Mesodermal cell (in vitro differentiated cells): Measurements from ENCODE around the gene SLC35F4.

Source experiments
- H3K27ac ChIP-seq: 2 replicates; pipeline ENCODE4 v1.7.0; 2013; ENCODE audit warnings: mild to moderate bottlenecking, low read depth, low read length, moderate library complexity; ENCODE audit not compliant: severe bottlenecking
- H3K36me3 ChIP-seq: 2 replicates; pipeline ENCODE4 v1.7.1; 2013; ENCODE audit warnings: mild to moderate bottlenecking, low read length, moderate library complexity; ENCODE audit not compliant: control insufficient read depth, insufficient read depth
- H3K4me1 ChIP-seq: one replicate; pipeline ENCODE4 v1.7.1; 2013; ENCODE audit warnings: mild to moderate bottlenecking, low read length; ENCODE audit not compliant: insufficient read depth, control insufficient read depth, poor library complexity, severe bottlenecking
- H3K4me3 ChIP-seq: 2 replicates; pipeline ENCODE4 v1.7.0; 2013; ENCODE audit warnings: low read length, control low read depth, mild to moderate bottlenecking; ENCODE audit not compliant: insufficient read depth, poor library complexity, severe bottlenecking; ENCODE audit errors: extremely low read depth
- H3K9me3 ChIP-seq: 2 replicates; pipeline ENCODE4 v1.7.1; 2013; ENCODE audit warnings: mild to moderate bottlenecking, low read length, moderate library complexity; ENCODE audit not compliant: control insufficient read depth
- WGBS, 2 experiments: methylation state at CpG; one replicate each; pipeline ENCODE4 v1.1.5; 2013; ENCODE audit warnings: missing lambda C conversion rate in 2 of 2; ENCODE audit not compliant: insufficient coverage in 2 of 2; 5-methylcytosine and 5-hydroxymethylcytosine counted together

Gene SLC35F4

DNA sequence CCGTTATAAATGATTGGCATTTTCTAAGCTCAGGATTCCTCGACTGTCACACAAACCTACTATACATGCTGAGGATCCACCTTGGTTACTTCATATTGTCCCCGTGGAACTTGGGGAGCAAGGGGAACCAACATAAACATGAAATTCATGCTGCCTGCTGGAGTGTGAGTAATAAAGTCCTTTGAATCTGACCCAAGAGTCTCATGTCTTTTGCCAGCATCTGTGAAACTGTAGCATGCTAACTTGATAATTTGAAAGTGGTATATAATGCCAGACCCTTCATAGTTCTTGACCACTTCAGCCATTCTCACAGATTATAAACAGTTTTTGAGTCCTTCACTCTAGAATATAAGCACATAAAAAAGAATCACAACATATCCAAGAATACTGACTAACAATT lies 17.1 kb downstream of the SLC35F4 start:
- no peaks in the 10 kb centered on the region for H3K9me3 ChIP-seq
- 100% methylated on average over 3 of the region's 3 CpGs; no CpG with 5 or more reads in 1 of the 2 experiments for WGBS, 2 experiments
- H3K4me3 ChIP-seq: no peak overlapping the region
- H3K27ac ChIP-seq: no peak overlapping the region
- H3K36me3 ChIP-seq: no peaks in the 10 kb centered on the region
- H3K4me1 ChIP-seq: no peaks in the 10 kb centered on the region

DNA sequence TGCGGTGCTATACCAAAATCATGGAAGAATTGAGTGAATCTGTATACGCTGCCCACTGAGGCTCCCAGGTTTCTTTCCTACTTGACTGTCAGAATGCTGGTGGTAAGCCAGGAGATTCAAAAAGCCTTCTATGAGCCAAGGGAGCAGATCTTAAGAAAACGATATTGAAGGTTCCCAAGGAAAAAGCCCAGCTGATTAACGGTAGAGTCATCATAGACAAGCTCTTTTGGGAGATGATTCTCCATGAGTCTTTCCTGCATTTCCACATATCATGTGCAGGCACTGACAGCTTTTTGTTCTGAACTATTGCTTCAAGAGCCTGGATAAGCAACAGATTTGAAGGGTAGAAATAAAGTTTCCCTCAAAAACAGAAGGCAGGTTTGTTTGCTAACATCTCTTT lies 17.5 kb downstream of the SLC35F4 start:
- Histone ChIP-seq H3K36me3 (no peaks in the 10 kb centered on the region), H3K9me3 (no peaks in the 10 kb centered on the region), H3K4me3 (no peak overlapping the region), H3K4me1 (no peaks in the 10 kb centered on the region), H3K27ac (no peak overlapping the region)
- WGBS, 2 experiments: 91 to 92% methylated on average over 4 of the region's 4 CpGs

DNA sequence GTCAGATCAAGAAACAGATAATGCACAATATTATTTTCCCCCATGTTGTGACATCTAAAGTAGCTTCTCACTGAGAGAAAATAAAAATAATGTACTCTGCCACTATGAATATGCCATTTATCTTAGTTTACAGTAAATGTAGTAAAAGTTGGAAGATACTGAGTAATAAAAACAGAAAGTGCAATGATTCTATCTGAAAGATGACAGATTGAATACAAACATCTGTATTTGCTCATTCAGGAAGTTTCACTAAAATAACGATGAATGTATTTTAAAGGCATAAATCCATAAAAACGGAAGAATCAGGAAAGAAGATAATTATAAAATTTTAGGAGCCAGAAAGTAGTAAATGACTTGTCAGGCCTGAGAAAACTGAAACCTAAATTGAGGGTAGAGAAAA lies 18.2 kb downstream of the SLC35F4 start:
- Histone ChIP-seq H3K27ac (no peak overlapping the region), H3K4me3 (no peak overlapping the region), H3K4me1 (no peaks in the 10 kb centered on the region), H3K9me3 (no peaks in the 10 kb centered on the region), H3K36me3 (no peaks in the 10 kb centered on the region)
- 90 to 100% methylated on average over 1 to 2 of the region's 2 CpGs for WGBS, 2 experiments

DNA sequence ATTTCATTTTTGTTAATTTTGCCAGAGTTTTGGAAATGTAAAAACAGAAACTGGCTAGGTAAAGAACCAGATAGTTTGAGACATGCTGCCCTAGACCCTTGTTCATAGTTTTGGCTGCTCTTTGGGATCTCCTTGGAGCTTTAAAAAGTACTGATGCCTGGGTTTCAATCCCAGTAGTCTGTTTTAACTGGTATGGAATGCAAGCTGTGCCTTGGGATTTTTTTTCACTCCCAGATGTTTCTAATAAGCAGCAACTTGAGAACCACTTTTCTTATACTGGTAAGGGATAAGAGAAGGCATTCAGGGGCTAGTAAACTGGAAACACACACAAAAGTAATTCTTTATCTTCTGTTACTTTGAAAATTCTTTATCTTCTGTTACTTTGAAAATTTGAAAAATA lies 18.8 kb downstream of the SLC35F4 start:
- no peaks in the 10 kb centered on the region for H3K9me3 ChIP-seq
- no peak overlapping the region for H3K27ac ChIP-seq
- no peak overlapping the region for H3K4me3 ChIP-seq
- no peaks in the 10 kb centered on the region for H3K36me3 ChIP-seq
- no peaks in the 10 kb centered on the region for H3K4me1 ChIP-seq

DNA sequence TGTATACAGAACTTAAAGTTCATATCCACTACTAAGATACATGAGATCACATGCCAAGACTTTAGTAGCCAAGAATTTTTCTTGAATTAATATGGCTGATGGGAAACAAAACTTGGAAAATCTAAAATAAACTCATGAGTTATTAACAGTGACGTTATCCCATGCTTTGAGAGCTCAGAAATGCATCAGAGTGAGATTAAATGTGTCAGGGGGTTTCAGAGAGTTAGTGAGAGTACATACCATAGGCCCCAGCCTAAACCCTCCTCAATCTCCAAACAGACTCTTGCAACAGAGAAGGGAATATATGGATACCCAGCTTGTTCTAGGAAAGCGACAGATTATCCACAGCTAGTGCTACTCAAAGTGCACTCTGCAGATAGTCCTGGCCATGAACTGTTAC lies 19.3 kb downstream of the SLC35F4 start:
- H3K4me3 ChIP-seq: no peak overlapping the region
- H3K9me3 ChIP-seq: no peaks in the 10 kb centered on the region
- no peaks in the 10 kb centered on the region for H3K4me1 ChIP-seq
- H3K36me3 ChIP-seq: no peaks in the 10 kb centered on the region
- no peak overlapping the region for H3K27ac ChIP-seq
- no CpG with 5 or more reads among the region's 2 CpGs for WGBS, 2 experiments

DNA sequence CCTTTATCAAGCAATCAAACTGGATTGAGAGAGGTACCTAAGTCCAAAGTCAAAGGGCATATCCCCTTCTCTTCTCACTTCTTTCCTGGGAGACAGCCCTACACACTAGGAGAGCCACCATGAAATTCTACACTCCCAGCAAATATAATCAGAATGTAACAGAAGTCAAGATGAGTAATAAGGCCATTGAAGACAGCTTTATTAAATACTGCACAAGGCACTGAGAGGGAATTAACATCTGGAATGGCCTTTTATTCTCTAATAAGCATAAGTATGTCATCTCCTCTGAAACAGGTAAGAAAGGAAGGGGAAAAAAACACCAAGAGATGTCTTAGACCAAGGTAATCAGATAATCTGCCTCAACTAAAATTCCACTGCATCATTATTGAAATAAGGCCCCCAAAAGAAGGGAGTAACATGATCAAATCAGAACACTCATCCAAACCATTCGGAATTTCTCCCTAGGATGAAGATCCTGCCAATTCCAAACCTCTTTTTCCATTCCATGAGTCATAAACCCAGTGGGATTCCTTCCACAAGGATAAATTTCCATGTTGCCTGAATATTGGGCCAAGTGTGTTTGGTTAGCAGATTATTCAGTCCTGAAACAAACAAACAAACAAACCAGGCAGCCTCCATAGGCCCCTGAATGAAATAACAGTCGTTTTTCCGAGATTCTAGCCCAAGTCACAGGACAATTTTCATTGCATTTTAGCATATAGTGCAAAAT lies 19.9 kb downstream of the SLC35F4 start:
- no peaks in the 10 kb centered on the region for H3K36me3 ChIP-seq
- H3K4me3 ChIP-seq: no peak overlapping the region
- 60% methylated on average over 1 of the region's 3 CpGs; no CpG with 5 or more reads in 1 of the 2 experiments for WGBS, 2 experiments
- H3K4me1 ChIP-seq: no peaks in the 10 kb centered on the region
- no peaks in the 10 kb centered on the region for H3K9me3 ChIP-seq
- no peak overlapping the region for H3K27ac ChIP-seq

DNA sequence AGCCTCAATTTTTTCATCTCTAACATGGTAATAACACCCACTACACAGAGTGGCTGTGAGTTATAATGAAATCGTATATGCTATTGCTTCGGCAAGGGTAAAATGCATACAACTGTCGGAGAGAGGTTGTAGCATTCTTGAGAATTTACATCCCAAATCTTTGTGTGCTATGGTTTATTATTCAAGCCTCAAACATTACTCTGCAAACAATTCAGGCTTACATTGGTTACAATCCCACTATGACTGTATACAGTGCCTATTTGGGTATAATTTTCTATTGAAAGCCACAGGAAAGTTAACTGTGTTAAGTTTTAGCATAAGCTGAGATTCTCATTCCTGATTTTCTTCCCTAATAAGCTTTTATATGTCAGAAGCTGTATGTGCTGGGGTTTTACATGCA lies 20.6 kb downstream of the SLC35F4 start:
- Histone ChIP-seq H3K4me3 (no peak overlapping the region), H3K4me1 (no peaks in the 10 kb centered on the region), H3K36me3 (no peaks in the 10 kb centered on the region), H3K9me3 (no peaks in the 10 kb centered on the region), H3K27ac (no peak overlapping the region)
- WGBS, 2 experiments: 100% methylated on average over 2 of the region's 3 CpGs; no CpG with 5 or more reads in 1 of the 2 experiments

DNA sequence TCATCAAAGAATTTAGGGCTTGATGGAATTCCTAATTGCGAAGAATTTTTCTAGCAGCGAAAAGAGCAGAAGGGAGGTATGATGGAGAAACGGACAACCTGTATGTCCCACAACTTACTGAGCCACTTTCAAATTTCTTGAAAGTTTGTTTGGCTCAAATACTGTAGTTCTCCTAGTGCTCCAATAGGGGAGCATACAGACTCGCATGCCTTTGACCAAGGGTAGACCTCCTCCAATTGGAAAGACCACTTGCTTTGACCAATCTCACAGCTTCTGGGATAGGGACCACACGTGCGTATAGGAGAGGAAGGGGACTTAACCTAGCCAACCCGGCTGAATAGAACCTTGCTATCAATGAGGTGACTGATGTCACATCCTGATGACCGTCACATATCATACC lies 28.6 kb downstream of the SLC35F4 start:
- 90 to 100% methylated on average over 2 to 4 of the region's 8 CpGs for WGBS, 2 experiments
- H3K27ac ChIP-seq: no peak overlapping the region

DNA sequence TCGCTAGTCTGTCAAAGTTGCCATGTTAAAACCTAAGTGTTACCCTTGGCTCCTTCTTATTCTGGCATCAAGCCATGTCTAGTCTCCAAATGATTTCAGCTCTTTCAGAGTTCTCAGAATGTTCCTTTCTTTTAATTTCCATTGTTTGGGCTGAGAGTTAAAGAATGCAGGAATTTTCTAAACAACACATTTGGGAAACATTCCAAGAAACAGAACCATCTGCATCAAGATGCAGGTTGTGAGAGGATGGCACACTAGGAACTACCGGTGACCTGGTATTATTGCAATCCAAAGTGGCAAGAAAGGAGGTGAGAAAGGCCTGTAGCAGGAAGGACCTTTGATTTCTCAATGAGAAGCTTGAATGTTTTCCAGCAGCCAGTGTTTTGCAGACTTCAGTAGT lies 30.1 kb downstream of the SLC35F4 start:
- H3K27ac ChIP-seq: no peak overlapping the region
- no peaks in the 10 kb centered on the region for H3K9me3 ChIP-seq
- WGBS, 2 experiments: 92 to 95% methylated on average over 2 of the region's 2 CpGs
- no peaks in the 10 kb centered on the region for H3K36me3 ChIP-seq
- no peaks in the 10 kb centered on the region for H3K4me1 ChIP-seq
- H3K4me3 ChIP-seq: no peak overlapping the region

More for the DNA sequence above, 28.6 kb downstream of the SLC35F4 start:
- Histone ChIP-seq H3K4me1 (no peaks in the 10 kb centered on the region), H3K4me3 (no peak overlapping the region), H3K9me3 (no peaks in the 10 kb centered on the region), H3K36me3 (no peaks in the 10 kb centered on the region)

DNA sequence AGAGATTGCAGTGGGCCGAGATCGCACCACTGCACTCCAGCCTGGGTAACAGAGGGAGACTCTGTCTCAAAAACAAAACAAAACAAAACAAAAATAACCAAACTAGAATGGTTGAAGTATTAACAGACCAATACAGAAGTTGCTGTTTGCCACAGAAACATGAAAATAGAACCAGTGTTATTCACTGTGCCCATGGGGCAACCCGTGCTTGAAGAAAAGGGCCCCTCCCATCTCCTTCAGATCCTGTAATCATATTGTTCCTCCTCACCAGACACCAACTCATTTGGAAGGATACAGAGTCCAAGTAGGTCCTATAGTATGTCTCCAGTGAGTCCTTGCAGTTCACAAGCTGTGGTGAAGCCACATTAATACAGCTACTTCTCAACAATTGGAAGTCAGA lies 30.9 kb downstream of the SLC35F4 start:
- no peak overlapping the region for H3K4me3 ChIP-seq
- no peaks in the 10 kb centered on the region for H3K36me3 ChIP-seq
- no peaks in the 10 kb centered on the region for H3K9me3 ChIP-seq
- H3K27ac ChIP-seq: no peak overlapping the region
- no CpG with 5 or more reads among the region's 3 CpGs for WGBS, 2 experiments
- H3K4me1 ChIP-seq: no peaks in the 10 kb centered on the region

DNA sequence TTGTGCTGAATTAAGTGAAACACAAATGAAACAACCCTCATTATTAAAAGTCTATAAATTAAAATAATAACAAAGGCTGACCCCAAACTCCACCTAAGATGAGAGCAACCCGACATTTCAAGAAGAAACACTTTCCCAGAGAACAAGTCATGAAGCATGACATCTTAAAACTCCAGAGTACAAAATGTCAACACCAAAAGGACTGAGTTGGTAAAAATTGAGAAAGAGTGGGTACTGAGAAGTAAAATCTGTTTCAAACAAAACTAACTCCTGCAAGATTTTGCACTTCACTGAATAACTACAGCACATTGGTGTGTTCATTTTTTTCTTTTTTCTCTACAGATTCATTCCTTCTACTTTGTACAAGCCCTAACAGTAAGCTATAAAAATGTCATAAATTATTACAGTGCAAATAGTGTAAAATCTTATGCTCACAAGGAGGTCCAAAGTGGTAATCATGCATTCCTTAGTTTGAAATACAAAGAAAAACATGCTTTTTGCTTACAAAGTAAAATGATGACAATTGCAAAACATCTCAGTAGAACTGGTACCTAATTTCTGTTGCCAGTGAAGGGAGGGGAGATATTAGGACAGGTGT lies 31.8 kb downstream of the SLC35F4 start:
- no CpG with 5 or more reads among the region's 1 CpG for WGBS, 2 experiments
- H3K4me1 ChIP-seq: no peaks in the 10 kb centered on the region
- H3K36me3 ChIP-seq: no peaks in the 10 kb centered on the region
- H3K9me3 ChIP-seq: no peaks in the 10 kb centered on the region
- H3K27ac ChIP-seq: no peak overlapping the region
- no peak overlapping the region for H3K4me3 ChIP-seq
